Measurements from ENCODE around the gene RAPGEF4. TPM values are rescaled to one million over a fixed set of nuclear protein-coding genes. Genes with fewer than 3 reads are reported as not detected.

The RAPGEF4 gene
- total RNA-seq, 1 experiment from 2014 or later = 0.98 TPM

- BruUV-seq (replicated peaks) = no TSS peak
- peaks cover 39% of the 10 kb centered on the region for H3K36me3 Mint-ChIP-seq (ENCODE audit: insufficient read depth, unreplicated experiment)
- no peak overlapping the region for H3K4me3 ChIP-seq (ENCODE audit: low read depth, low read length)
- H3K4me1 ChIP-seq = peaks cover 5% of the 10 kb centered on the region; the same call in 1 of the 2 replicates
- no peak overlapping the region for H3K4me3 Mint-ChIP-seq (ENCODE audit: unreplicated experiment)
- H3K4me1 Mint-ChIP-seq (ENCODE audit: low read depth, unreplicated experiment) = peaks cover 11% of the 10 kb centered on the region
- no peaks in the 10 kb centered on the region for H3K27me3 Mint-ChIP-seq (ENCODE audit: insufficient read depth, unreplicated experiment)
- no peak overlapping the region for H3K27ac Mint-ChIP-seq (ENCODE audit: unreplicated experiment)
- no peak for TF ChIP-seq CTCF (IDR thresholded peaks at IDR 0.05; ENCODE audit: insufficient read depth in 1 of 2, low read depth in 1 of 2, low read length in 1 of 2, severe bottlenecking in 1 of 2, unreplicated experiment in 1 of 2)
- no peaks in the 10 kb centered on the region for H3K9me3 Mint-ChIP-seq (ENCODE audit: unreplicated experiment)
- CTCF ChIA-PET = no interaction called here
- H3K9me3 ChIP-seq = no peaks in the 10 kb centered on the region
- intact Hi-C loops (cut with micrococcal nuclease; ENCODE audit: unreplicated experiment) = no loop called here
- DNase-seq = no peak
- H3K36me3 ChIP-seq (ENCODE audit: control insufficient read depth, insufficient read depth, low read length) = no peaks in the 10 kb centered on the region; the same call in 1 of the 2 replicates
- H3K27me3 ChIP-seq (replicated peaks; ENCODE audit: control insufficient read depth, insufficient read depth, low read length) = no peaks in the 10 kb centered on the region
- POLR2A ChIA-PET = no interaction called here
These were observed 359.1 kb downstream of the RAPGEF4 start for GRCh38 chr2:173094731-173095130.

GRCh38 chr2:173095356-173095755 lies 359.7 kb downstream of the RAPGEF4 start:
- no peaks in the 10 kb centered on the region for H3K27me3 Mint-ChIP-seq (ENCODE audit: insufficient read depth, unreplicated experiment)
- no TSS peak for BruUV-seq (replicated peaks)
- Histone ChIP-seq H3K27me3 (replicated peaks; ENCODE audit: control insufficient read depth, insufficient read depth, low read length) (no peaks in the 10 kb centered on the region), H3K4me3 (ENCODE audit: low read depth, low read length) (no peak overlapping the region), H3K36me3 (ENCODE audit: control insufficient read depth, insufficient read depth, low read length) (no peaks in the 10 kb centered on the region; the same call in 1 of the 2 replicates), H3K9me3 (no peaks in the 10 kb centered on the region), H3K4me1 (peaks cover 5% of the 10 kb centered on the region; the same call in 1 of the 2 replicates)
- H3K36me3 Mint-ChIP-seq (ENCODE audit: insufficient read depth, unreplicated experiment) = peaks cover 39% of the 10 kb centered on the region
- intact Hi-C loops (cut with micrococcal nuclease; ENCODE audit: unreplicated experiment) = no loop called here
- H3K4me1 Mint-ChIP-seq (ENCODE audit: low read depth, unreplicated experiment) = peaks cover 11% of the 10 kb centered on the region
- no peak overlapping the region for H3K27ac Mint-ChIP-seq (ENCODE audit: unreplicated experiment)
- no peak for TF ChIP-seq CTCF (IDR thresholded peaks at IDR 0.05; ENCODE audit: insufficient read depth in 1 of 2, low read depth in 1 of 2, low read length in 1 of 2, severe bottlenecking in 1 of 2, unreplicated experiment in 1 of 2)
- ChIA-PET POLR2A (no interaction called here), CTCF (no interaction called here)
- H3K9me3 Mint-ChIP-seq (ENCODE audit: unreplicated experiment) = no peaks in the 10 kb centered on the region
- no peak overlapping the region for H3K4me3 Mint-ChIP-seq (ENCODE audit: unreplicated experiment)
- no peak for DNase-seq

GRCh38 chr2:173099271-173099670 lies 363.6 kb downstream of the RAPGEF4 start:
- H3K4me1 ChIP-seq = peaks cover 5% of the 10 kb centered on the region; the same call in 1 of the 2 replicates
- Mint-ChIP-seq H3K27ac (ENCODE audit: unreplicated experiment) (no peak overlapping the region), H3K27me3 (ENCODE audit: insufficient read depth, unreplicated experiment) (no peaks in the 10 kb centered on the region), H3K4me3 (ENCODE audit: unreplicated experiment) (no peak overlapping the region), H3K36me3 (ENCODE audit: insufficient read depth, unreplicated experiment) (peaks cover 25% of the 10 kb centered on the region), H3K9me3 (ENCODE audit: unreplicated experiment) (no peaks in the 10 kb centered on the region), H3K4me1 (ENCODE audit: low read depth, unreplicated experiment) (peaks cover 10% of the 10 kb centered on the region)
- H3K27me3 ChIP-seq (replicated peaks; ENCODE audit: control insufficient read depth, insufficient read depth, low read length) = no peaks in the 10 kb centered on the region
- no peaks in the 10 kb centered on the region for H3K9me3 ChIP-seq
- H3K36me3 ChIP-seq (ENCODE audit: control insufficient read depth, insufficient read depth, low read length) = no peaks in the 10 kb centered on the region
- DNase-seq = no peak
- ChIA-PET CTCF (no interaction called here), POLR2A (no interaction called here)
- no TSS peak for BruUV-seq (replicated peaks)
- no peak for TF ChIP-seq CTCF (IDR thresholded peaks at IDR 0.05; ENCODE audit: insufficient read depth in 1 of 2, low read depth in 1 of 2, low read length in 1 of 2, severe bottlenecking in 1 of 2, unreplicated experiment in 1 of 2)
- no peak overlapping the region for H3K4me3 ChIP-seq (ENCODE audit: low read depth, low read length)
- intact Hi-C loops (cut with micrococcal nuclease; ENCODE audit: unreplicated experiment) = no loop called here
